ENCODE data around the gene MAP3K20. TPM values are rescaled to one million over a fixed set of nuclear protein-coding genes. Genes with fewer than 3 reads are reported as not detected.

The MAP3K20 gene
- total and polyA plus RNA-seq, 10 of the 15 experiments (the other 5 are each of a cell fraction or from before 2014, with no cell fraction given), result 0.04 to 5.6 (median 2.3) TPM

DNA sequence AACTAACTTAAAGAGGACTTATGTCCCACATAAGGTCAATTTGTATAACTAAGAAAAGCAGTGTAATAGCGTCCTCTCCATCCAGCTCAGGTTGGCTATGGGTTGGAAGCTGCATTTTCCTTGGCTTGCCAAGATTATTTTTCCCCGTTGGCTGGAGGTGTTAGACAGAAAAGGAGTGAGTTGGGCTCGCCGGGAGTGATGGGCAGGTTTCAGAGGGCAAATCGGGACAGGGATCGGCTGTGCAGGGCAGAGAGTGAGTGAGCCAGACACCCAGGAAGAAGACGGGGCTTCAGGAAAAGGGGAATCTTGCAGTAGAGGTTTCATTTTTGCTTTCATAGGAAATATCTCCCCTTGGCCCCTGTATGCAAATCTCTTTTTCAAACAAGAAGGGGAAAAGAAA lies 41.5 kb upstream of the MAP3K20 start:
- Histone ChIP-seq H3K9ac (ENCODE audit: control insufficient read depth, insufficient read depth, low read length) (no peak overlapping the region), H4K20me1 (ENCODE audit: control insufficient read depth, insufficient read depth) (no peaks in the 10 kb centered on the region), H3K4me3 (no peak overlapping the region), H3K36me3 (ENCODE audit: control insufficient read depth in 2 of 2, insufficient read depth in 2 of 2, low read length in 1 of 2) (no peaks in the 10 kb centered on the region), H3K79me2 (ENCODE audit: control insufficient read depth, insufficient read depth, low read length) (no peaks in the 10 kb centered on the region), H3K9me3 (replicated peaks; ENCODE audit: control insufficient read depth, insufficient read depth, low read length) (no peaks in the 10 kb centered on the region), H3K4me1 (ENCODE audit: control insufficient read depth, insufficient read depth, low read length) (no peaks in the 10 kb centered on the region), H3K27ac (ENCODE audit: control insufficient read depth, insufficient read depth) (no peak overlapping the region), H3K4me2 (ENCODE audit: control insufficient read depth, insufficient read depth) (no peak overlapping the region), H2AFZ (ENCODE audit: control insufficient read depth, low read depth, low read length) (no peak overlapping the region), H3K27me3 (replicated peaks in 1 of 2; ENCODE audit: control insufficient read depth in 2 of 2, insufficient read depth in 2 of 2, low read length in 1 of 2) (no peaks in the 10 kb centered on the region; a peak in 1 of 4 replicates)
- TF ChIP-seq CREM (IDR thresholded peaks at IDR 0.05; ENCODE audit: low read depth) (no peak), CBFB (IDR thresholded peaks at IDR 0.05; ENCODE audit: low read depth) (no peak), YBX1 (IDR thresholded peaks at IDR 0.05) (no peak), ZSCAN29 (IDR thresholded peaks at IDR 0.05) (no peak)
- TF ChIP-seq, protein P1, sequence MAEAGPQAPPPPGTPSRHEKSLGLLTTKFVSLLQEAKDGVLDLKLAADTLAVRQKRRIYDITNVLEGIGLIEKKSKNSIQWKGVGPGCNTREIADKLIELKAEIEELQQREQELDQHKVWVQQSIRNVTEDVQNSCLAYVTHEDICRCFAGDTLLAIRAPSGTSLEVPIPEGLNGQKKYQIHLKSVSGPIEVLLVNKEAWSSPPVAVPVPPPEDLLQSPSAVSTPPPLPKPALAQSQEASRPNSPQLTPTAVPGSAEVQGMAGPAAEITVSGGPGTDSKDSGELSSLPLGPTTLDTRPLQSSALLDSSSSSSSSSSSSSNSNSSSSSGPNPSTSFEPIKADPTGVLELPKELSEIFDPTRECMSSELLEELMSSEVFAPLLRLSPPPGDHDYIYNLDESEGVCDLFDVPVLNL (IDR thresholded peaks at IDR 0.05; ENCODE audit: low read depth, low read length), result no peak
- TF ChIP-seq, protein P2, sequence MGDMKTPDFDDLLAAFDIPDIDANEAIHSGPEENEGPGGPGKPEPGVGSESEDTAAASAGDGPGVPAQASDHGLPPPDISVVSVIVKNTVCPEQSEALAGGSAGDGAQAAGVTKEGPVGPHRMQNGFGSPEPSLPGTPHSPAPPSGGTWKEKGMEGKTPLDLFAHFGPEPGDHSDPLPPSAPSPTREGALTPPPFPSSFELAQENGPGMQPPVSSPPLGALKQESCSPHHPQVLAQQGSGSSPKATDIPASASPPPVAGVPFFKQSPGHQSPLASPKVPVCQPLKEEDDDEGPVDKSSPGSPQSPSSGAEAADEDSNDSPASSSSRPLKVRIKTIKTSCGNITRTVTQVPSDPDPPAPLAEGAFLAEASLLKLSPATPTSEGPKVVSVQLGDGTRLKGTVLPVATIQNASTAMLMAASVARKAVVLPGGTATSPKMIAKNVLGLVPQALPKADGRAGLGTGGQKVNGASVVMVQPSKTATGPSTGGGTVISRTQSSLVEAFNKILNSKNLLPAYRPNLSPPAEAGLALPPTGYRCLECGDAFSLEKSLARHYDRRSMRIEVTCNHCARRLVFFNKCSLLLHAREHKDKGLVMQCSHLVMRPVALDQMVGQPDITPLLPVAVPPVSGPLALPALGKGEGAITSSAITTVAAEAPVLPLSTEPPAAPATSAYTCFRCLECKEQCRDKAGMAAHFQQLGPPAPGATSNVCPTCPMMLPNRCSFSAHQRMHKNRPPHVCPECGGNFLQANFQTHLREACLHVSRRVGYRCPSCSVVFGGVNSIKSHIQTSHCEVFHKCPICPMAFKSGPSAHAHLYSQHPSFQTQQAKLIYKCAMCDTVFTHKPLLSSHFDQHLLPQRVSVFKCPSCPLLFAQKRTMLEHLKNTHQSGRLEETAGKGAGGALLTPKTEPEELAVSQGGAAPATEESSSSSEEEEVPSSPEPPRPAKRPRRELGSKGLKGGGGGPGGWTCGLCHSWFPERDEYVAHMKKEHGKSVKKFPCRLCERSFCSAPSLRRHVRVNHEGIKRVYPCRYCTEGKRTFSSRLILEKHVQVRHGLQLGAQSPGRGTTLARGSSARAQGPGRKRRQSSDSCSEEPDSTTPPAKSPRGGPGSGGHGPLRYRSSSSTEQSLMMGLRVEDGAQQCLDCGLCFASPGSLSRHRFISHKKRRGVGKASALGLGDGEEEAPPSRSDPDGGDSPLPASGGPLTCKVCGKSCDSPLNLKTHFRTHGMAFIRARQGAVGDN (IDR thresholded peaks at IDR 0.05), result no peak
- TF ChIP-seq, protein P3, sequence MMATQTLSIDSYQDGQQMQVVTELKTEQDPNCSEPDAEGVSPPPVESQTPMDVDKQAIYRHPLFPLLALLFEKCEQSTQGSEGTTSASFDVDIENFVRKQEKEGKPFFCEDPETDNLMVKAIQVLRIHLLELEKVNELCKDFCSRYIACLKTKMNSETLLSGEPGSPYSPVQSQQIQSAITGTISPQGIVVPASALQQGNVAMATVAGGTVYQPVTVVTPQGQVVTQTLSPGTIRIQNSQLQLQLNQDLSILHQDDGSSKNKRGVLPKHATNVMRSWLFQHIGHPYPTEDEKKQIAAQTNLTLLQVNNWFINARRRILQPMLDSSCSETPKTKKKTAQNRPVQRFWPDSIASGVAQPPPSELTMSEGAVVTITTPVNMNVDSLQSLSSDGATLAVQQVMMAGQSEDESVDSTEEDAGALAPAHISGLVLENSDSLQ (IDR thresholded peaks at IDR 0.05), result no peak
- TF ChIP-seq, protein P4, sequence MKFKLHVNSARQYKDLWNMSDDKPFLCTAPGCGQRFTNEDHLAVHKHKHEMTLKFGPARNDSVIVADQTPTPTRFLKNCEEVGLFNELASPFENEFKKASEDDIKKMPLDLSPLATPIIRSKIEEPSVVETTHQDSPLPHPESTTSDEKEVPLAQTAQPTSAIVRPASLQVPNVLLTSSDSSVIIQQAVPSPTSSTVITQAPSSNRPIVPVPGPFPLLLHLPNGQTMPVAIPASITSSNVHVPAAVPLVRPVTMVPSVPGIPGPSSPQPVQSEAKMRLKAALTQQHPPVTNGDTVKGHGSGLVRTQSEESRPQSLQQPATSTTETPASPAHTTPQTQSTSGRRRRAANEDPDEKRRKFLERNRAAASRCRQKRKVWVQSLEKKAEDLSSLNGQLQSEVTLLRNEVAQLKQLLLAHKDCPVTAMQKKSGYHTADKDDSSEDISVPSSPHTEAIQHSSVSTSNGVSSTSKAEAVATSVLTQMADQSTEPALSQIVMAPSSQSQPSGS (IDR thresholded peaks at IDR 0.05; ENCODE audit: low read length), result no peak
- no peak for FAIRE-seq
- in situ Hi-C loops (cut with MboI) (no loop called here), intact Hi-C loops (cut with micrococcal nuclease; ENCODE audit: unreplicated experiment) (no loop called here)
- ChIA-PET CTCF (no interaction called here), SMC1A (ENCODE audit: uncharacterized antibody, unreplicated experiment) (no interaction called here), RAD21 (ENCODE audit: unreplicated experiment) (interaction anchor here (1.0 kb wide), 1 partner anchor 176 kb away, joined by 3 read pairs; no protein-coding TSS in a partner anchor), POLR2A (no interaction called here)
- BruUV-seq (replicated peaks), result no TSS peak
- no peak for ATAC-seq
- 72% methylated on average over 7 of the region's 7 CpGs for WGBS (ENCODE audit: insufficient coverage, insufficient replicate concordance, low lambda C conversion rate, missing lambda C conversion rate)
- no peak for DNase-seq (ENCODE audit: low read depth, low spot score)
